ENCODE results near the gene NKAIN1.
"Not testable (repeated sequence)": the region's sequence is repeated elsewhere in the genome, so short reads cannot be mapped to it uniquely, and the experiment has no call there.

The NKAIN1 gene

GRCh38 chr1:31148409-31148808 is 91.3 kb downstream of the NKAIN1 start:
- DNase-seq = no peak

GRCh38 chr1:31145648-31146047 is 94.0 kb downstream of the NKAIN1 start:
- no peak for DNase-seq

GRCh38 chr1:31144442-31144841 is 95.2 kb downstream of the NKAIN1 start:
- DNase-seq = no peak

- no peak for DNase-seq
These were observed 96.2 kb downstream of the NKAIN1 start for GRCh38 chr1:31143455-31143854.

GRCh38 chr1:31142406-31142805 is 97.3 kb downstream of the NKAIN1 start:
- no peak for DNase-seq

- no peak for DNase-seq
These were observed 99.4 kb downstream of the NKAIN1 start for GRCh38 chr1:31140299-31140698.

- DNase-seq = not testable (repeated sequence)
These were observed 100.7 kb downstream of the NKAIN1 start for GRCh38 chr1:31138797-31139521.

- DNase-seq = not testable (repeated sequence)
These were observed 101.8 kb downstream of the NKAIN1 start for GRCh38 chr1:31137873-31138272.

- DNase-seq = no peak
These were observed 103.6 kb downstream of the NKAIN1 start for GRCh38 chr1:31135973-31136600.

GRCh38 chr1:31133368-31133767 is 106.3 kb downstream of the NKAIN1 start:
- no peak for DNase-seq
